Loucy (cell line): ENCODE data around the gene EXOSC2.

ENCODE experiments used
- H2AFZ ChIP-seq: fragments of 200-600 bp; sonication (generic); 2 replicates; pipeline ENCODE4 v1.6.0; 2016; ENCODE audit warnings: antibody characterized with exemption, mild to moderate bottlenecking, low read length, moderate library complexity
- H3F3A ChIP-seq: fragments of 200-600 bp; 2 replicates; pipeline ENCODE4 v1.6.0; 2016; ENCODE audit warnings: antibody characterized with exemption, low read depth, mild to moderate bottlenecking
- H3K27me3 ChIP-seq: fragments of 200-600 bp; sonication (generic); 2 replicates; pipeline ENCODE4 v1.6.1; 2014; ENCODE audit warnings: low read length, mild to moderate bottlenecking; ENCODE audit not compliant: insufficient read depth, poor library complexity, severe bottlenecking
- H3K36me3 ChIP-seq: fragments of 200-600 bp; sonication (generic); 2 replicates; pipeline ENCODE4 v1.6.1; 2016; ENCODE audit warnings: low read length; ENCODE audit not compliant: insufficient read depth
- H3K4me1 ChIP-seq: fragments of 200-600 bp; sonication (generic); 2 replicates; pipeline ENCODE4 v1.5.1; 2014; ENCODE audit warnings: low read length, mild to moderate bottlenecking; ENCODE audit not compliant: insufficient read depth, poor library complexity, severe bottlenecking
- H3K4me2 ChIP-seq: fragments of 200-600 bp; sonication (generic); 2 replicates; pipeline ENCODE4 v1.6.0; 2014; ENCODE audit warnings: antibody characterized with exemption, low read length, low read depth, mild to moderate bottlenecking; ENCODE audit not compliant: poor library complexity, severe bottlenecking
- H3K4me3 ChIP-seq: fragments of 200-600 bp; sonication (generic); 2 replicates; pipeline ENCODE4 v1.5.1; 2014; ENCODE audit warnings: low read length, mild to moderate bottlenecking, mixed read lengths; ENCODE audit not compliant: poor library complexity, severe bottlenecking
- H3K79me2 ChIP-seq: fragments of 200-600 bp; sonication (generic); 2 replicates; pipeline ENCODE4 v1.6.1; 2014; ENCODE audit warnings: low read length; ENCODE audit not compliant: insufficient read depth
- H3K9ac ChIP-seq: fragments of 200-600 bp; sonication (generic); 2 replicates; pipeline ENCODE4 v1.6.0; 2014; ENCODE audit warnings: mild to moderate bottlenecking, low read depth, low read length, moderate library complexity; ENCODE audit not compliant: poor library complexity, severe bottlenecking
- H3K9me2 ChIP-seq: fragments of 200-600 bp; sonication (generic); replicated peaks from 2 replicates; pipeline ENCODE4 v1.6.1; 2016; ENCODE audit warnings: low read depth, low read length, mixed read lengths
- H3K9me3 ChIP-seq: fragments of 200-600 bp; sonication (generic); 2 replicates; pipeline ENCODE4 v1.6.1; 2014; ENCODE audit warnings: mild to moderate bottlenecking, antibody characterized with exemption, low read length, low read depth; ENCODE audit not compliant: insufficient read depth
- H4K20me1 ChIP-seq: fragments of 200-600 bp; sonication (generic); 2 replicates; pipeline ENCODE4 v1.6.0; 2014; ENCODE audit warnings: antibody characterized with exemption, low read length, mild to moderate bottlenecking; ENCODE audit not compliant: insufficient read depth, poor library complexity, severe bottlenecking
- CTCF ChIP-seq: fragments of 200-600 bp; sonication (generic); conservative IDR thresholded peaks from 2 replicates; pipeline ENCODE4 v1.5.1; 2014; ENCODE audit warnings: mild to moderate bottlenecking, antibody characterized with exemption, low read length
- EZH2phosphoT487 ChIP-seq: fragments of 200-600 bp; IDR thresholded peaks from 2 replicates; pipeline ENCODE4 v1.6.1; 2018; ENCODE audit warnings: antibody characterized with exemption, mild to moderate bottlenecking, moderate library complexity, borderline replicate concordance

EXOSC2 gene

GRCh38 chr9:130741831-130742449 lies 48.4 kb downstream of the EXOSC2 start:
- Histone ChIP-seq H4K20me1 (no peaks in the 10 kb centered on the region), H3K4me3 (no peak overlapping the region), H3K36me3 (no peaks in the 10 kb centered on the region), H3K9ac (no peak overlapping the region), H3F3A (no peaks in the 10 kb centered on the region), H3K9me3 (no peaks in the 10 kb centered on the region), H2AFZ (no peak overlapping the region), H3K9me2 (no peaks in the 10 kb centered on the region), H3K4me2 (no peak overlapping the region), H3K4me1 (no peaks in the 10 kb centered on the region), H3K79me2 (no peaks in the 10 kb centered on the region), H3K27me3 (no peaks in the 10 kb centered on the region)
- no peak for TF ChIP-seq EZH2phosphoT487
- TF ChIP-seq CTCF = no peak

GRCh38 chr9:130743656-130744055 lies 50.1 kb downstream of the EXOSC2 start:
- Histone ChIP-seq H2AFZ (no peak overlapping the region), H3K36me3 (no peaks in the 10 kb centered on the region), H3K4me3 (no peak overlapping the region), H3K4me1 (no peaks in the 10 kb centered on the region), H3K9me2 (no peaks in the 10 kb centered on the region), H3K4me2 (no peak overlapping the region), H3K27me3 (no peaks in the 10 kb centered on the region), H3K79me2 (no peaks in the 10 kb centered on the region), H3K9ac (no peak overlapping the region), H4K20me1 (no peaks in the 10 kb centered on the region), H3F3A (no peaks in the 10 kb centered on the region), H3K9me3 (no peaks in the 10 kb centered on the region)
- no peak for TF ChIP-seq EZH2phosphoT487
- no peak for TF ChIP-seq CTCF

- Histone ChIP-seq H3K4me2 (no peak overlapping the region), H3F3A (no peaks in the 10 kb centered on the region), H3K79me2 (no peaks in the 10 kb centered on the region), H3K4me1 (no peaks in the 10 kb centered on the region), H3K4me3 (no peak overlapping the region), H3K9me2 (no peaks in the 10 kb centered on the region), H3K27me3 (no peaks in the 10 kb centered on the region), H3K36me3 (no peaks in the 10 kb centered on the region), H4K20me1 (no peaks in the 10 kb centered on the region), H3K9ac (no peak overlapping the region), H2AFZ (no peak overlapping the region), H3K9me3 (no peaks in the 10 kb centered on the region)
- TF ChIP-seq EZH2phosphoT487 (no peak), CTCF (no peak)
Measured at GRCh38 chr9:130745210-130745800, 51.7 kb downstream of the EXOSC2 start.
